ENCODE data around the gene KCNQ1OT1. TPM values are rescaled to one million over a fixed set of nuclear protein-coding genes. Genes with fewer than 3 reads are reported as not detected.

The KCNQ1OT1 gene
- polyA plus RNA-seq, 1 of the 3 experiments (the other 2 are of a cell fraction), result 0.03 TPM

GRCh38 chr11:2580571-2581001 lies 119.2 kb downstream of the KCNQ1OT1 start (continued):
- TF ChIP-seq CTCF (IDR thresholded peaks at IDR 0.05) (no peak), SMC3 (IDR thresholded peaks at IDR 0.05; ENCODE audit: low read depth, low read length) (no peak), TEAD4 (IDR thresholded peaks at IDR 0.05; ENCODE audit: borderline replicate concordance, insufficient read depth) (no peak), SIN3A (IDR thresholded peaks at IDR 0.05; ENCODE audit: borderline replicate concordance, low read depth, low read length) (no peak), TCF12 (IDR thresholded peaks at IDR 0.05) (no peak), FOXM1 (IDR thresholded peaks at IDR 0.05; ENCODE audit: low read depth) (no peak)

- H3K9me2 ChIP-seq, result no peaks in the 10 kb centered on the region
- 65% methylated on average over 10 of the region's 10 CpGs for WGBS (ENCODE audit: low lambda C conversion rate)
- no peaks in the 10 kb centered on the region for H3K79me2 ChIP-seq (ENCODE audit: insufficient read depth)
- POLR2A ChIA-PET, result no interaction called here
- H3K4me3 ChIP-seq (ENCODE audit: low read depth in 2 of 2, low read length in 1 of 2), result no peak overlapping the region
- no peaks in the 10 kb centered on the region for H3K9me3 ChIP-seq
- no peaks in the 10 kb centered on the region for H3F3A ChIP-seq (replicated peaks; ENCODE audit: insufficient read depth)
- TF ChIP-seq RFX5 (IDR thresholded peaks at IDR 0.05; ENCODE audit: low read length) (no peak), RXRA (IDR thresholded peaks at IDR 0.05; ENCODE audit: borderline replicate concordance, low read depth) (no peak), MEF2A (IDR thresholded peaks at IDR 0.05; ENCODE audit: borderline replicate concordance, low read depth) (no peak), USF2 (IDR thresholded peaks at IDR 0.05; ENCODE audit: borderline replicate concordance, low read depth, low read length) (no peak), SIN3A (IDR thresholded peaks at IDR 0.05; ENCODE audit: borderline replicate concordance, low read depth, low read length) (no peak), SMC3 (IDR thresholded peaks at IDR 0.05; ENCODE audit: low read depth, low read length) (no peak), JUND (IDR thresholded peaks at IDR 0.05) (no peak), NFIC (IDR thresholded peaks at IDR 0.05; ENCODE audit: borderline replicate concordance) (no peak), GATA2 (CRISPR knock-in tag; IDR thresholded peaks at IDR 0.05) (no peak)
- H3K27me3 ChIP-seq (ENCODE audit: insufficient read depth), result no peaks in the 10 kb centered on the region
- no peaks in the 10 kb centered on the region for H4K20me1 ChIP-seq (ENCODE audit: insufficient read depth)
- H3K36me3 ChIP-seq (replicated peaks in 1 of 2; ENCODE audit: control insufficient read depth in 1 of 2, insufficient read depth in 2 of 2, low read length in 1 of 2), result no peaks in the 10 kb centered on the region
- CTCF ChIA-PET, result interaction anchor here (1.2 to 2.7 kb wide), 4 partner anchors 47 to 308 kb away, joined by 3 to 9 read pairs (median 6); no protein-coding TSS in a partner anchor
- no peak overlapping the region for H3K27ac ChIP-seq (ENCODE audit: low read depth in 2 of 2, low read length in 1 of 2)
- DNase-seq, result peak; percentile 30
- no peak overlapping the region for H3K9ac ChIP-seq
- peaks cover 0 to 50% of the 10 kb centered on the region in 2 experiments; a peak in 1 of 4 replicates for H3K4me1 ChIP-seq (ENCODE audit: control insufficient read depth in 1 of 2, insufficient read depth in 2 of 2, low read depth in 1 of 2, low read length in 1 of 2)
- H2AFZ ChIP-seq (ENCODE audit: low read depth), result no peak overlapping the region
- H3K4me2 ChIP-seq, result no peak overlapping the region
Measured at GRCh38 chr11:2580061-2580421, 119.8 kb downstream of the KCNQ1OT1 start.

Data from SK-N-SH (cell line).